ENCODE measurements around the gene PIK3R3. TPM values are rescaled to one million over a fixed set of nuclear protein-coding genes. Genes with fewer than 3 reads are reported as not detected.
"Not testable (repeated sequence)": the region's sequence is repeated elsewhere in the genome, so short reads cannot be mapped to it uniquely, and the experiment has no call there.

Gene PIK3R3
- total RNA-seq, 1 experiment from 2014 or later, result 1.8 TPM

- DNase-seq (ENCODE audit: extremely low read depth, low read depth), result no peak
Observed at GRCh38 chr1:46113948-46114347, 18.5 kb downstream of the PIK3R3 start.

GRCh38 chr1:46112108-46112507 lies 20.3 kb downstream of the PIK3R3 start:
- DNase-seq (ENCODE audit: extremely low read depth, low read depth), result no peak

- no peak for DNase-seq (ENCODE audit: extremely low read depth, low read depth)
Observed at GRCh38 chr1:46110521-46110920, 21.9 kb downstream of the PIK3R3 start.

- DNase-seq (ENCODE audit: extremely low read depth, low read depth), result no peak
Observed at GRCh38 chr1:46102769-46103476, 29.5 kb downstream of the PIK3R3 start.

- DNase-seq (ENCODE audit: extremely low read depth, low read depth), result no peak
Observed at GRCh38 chr1:46099215-46099614, 33.2 kb downstream of the PIK3R3 start.

GRCh38 chr1:46098027-46098712 lies 34.3 kb downstream of the PIK3R3 start:
- DNase-seq (ENCODE audit: extremely low read depth, low read depth), result no peak

- no peak for DNase-seq (ENCODE audit: extremely low read depth, low read depth)
Observed at GRCh38 chr1:46097149-46097472, 35.3 kb downstream of the PIK3R3 start.

- DNase-seq (ENCODE audit: extremely low read depth, low read depth), result no peak
Observed at GRCh38 chr1:46096269-46097148, 35.9 kb downstream of the PIK3R3 start.

GRCh38 chr1:46095110-46095509 lies 37.3 kb downstream of the PIK3R3 start:
- not testable (repeated sequence) for DNase-seq (ENCODE audit: extremely low read depth, low read depth)

- no peak for DNase-seq (ENCODE audit: extremely low read depth, low read depth)
Observed at GRCh38 chr1:46094471-46095005, 37.9 kb downstream of the PIK3R3 start.

GRCh38 chr1:46093832-46094231 lies 38.6 kb downstream of the PIK3R3 start:
- not testable (repeated sequence) for DNase-seq (ENCODE audit: extremely low read depth, low read depth)

GRCh38 chr1:46087891-46088290 lies 44.5 kb downstream of the PIK3R3 start:
- DNase-seq (ENCODE audit: extremely low read depth, low read depth), result no peak

GRCh38 chr1:46086576-46086975 lies 45.9 kb downstream of the PIK3R3 start:
- DNase-seq (ENCODE audit: extremely low read depth, low read depth), result no peak

- DNase-seq (ENCODE audit: extremely low read depth, low read depth), result no peak
Observed at GRCh38 chr1:46084553-46085451, 47.6 kb downstream of the PIK3R3 start.

GRCh38 chr1:46083579-46083978 lies 48.9 kb downstream of the PIK3R3 start:
- DNase-seq (ENCODE audit: extremely low read depth, low read depth), result no peak

- no peak for DNase-seq (ENCODE audit: extremely low read depth, low read depth)
Observed at GRCh38 chr1:46081619-46082018, 50.8 kb downstream of the PIK3R3 start.

GRCh38 chr1:46081206-46081605 lies 51.2 kb downstream of the PIK3R3 start:
- DNase-seq (ENCODE audit: extremely low read depth, low read depth), result no peak

- no peak for DNase-seq (ENCODE audit: extremely low read depth, low read depth)
Observed at GRCh38 chr1:46080257-46080656, 52.2 kb downstream of the PIK3R3 start.

- no peak for DNase-seq (ENCODE audit: extremely low read depth, low read depth)
Observed at GRCh38 chr1:46077644-46078043, 54.8 kb downstream of the PIK3R3 start.

- DNase-seq (ENCODE audit: extremely low read depth, low read depth), result no peak
Observed at GRCh38 chr1:46076343-46076742, 56.1 kb downstream of the PIK3R3 start.
